ENCODE measurements around the gene FRMD1. TPM values are rescaled to one million over a fixed set of nuclear protein-coding genes. Genes with fewer than 3 reads are reported as not detected.
"Not testable (repeated sequence)": the region's sequence is repeated elsewhere in the genome, so short reads cannot be mapped to it uniquely, and the experiment has no call there.

Gene FRMD1
- total RNA-seq, 2 donors from 2014 or later = not detected

- no peaks in the 10 kb centered on the region for H3K36me3 ChIP-seq (replicated peaks in 1 of 2; ENCODE audit: insufficient read depth in 1 of 2, low read depth in 2 of 2)
- no peak for TF ChIP-seq POLR2A (IDR thresholded peaks at IDR 0.05)
- TF ChIP-seq CTCF (IDR thresholded peaks at IDR 0.05) = no peak
- WGBS, 2 donors = 75 to 81% methylated on average over 23 to 25 of the region's 26 CpGs
- H3K9me3 ChIP-seq = no peaks in the 10 kb centered on the region
- no peak overlapping the region for H3K4me3 ChIP-seq
- DNase-seq (no peak), ATAC-seq (no peak)
- H3K27ac ChIP-seq = no peak overlapping the region
- no peaks in the 10 kb centered on the region for H3K4me1 ChIP-seq
- intact Hi-C loops (cut with DNase I) = no loop called here
- H3K27me3 ChIP-seq = no peaks in the 10 kb centered on the region
Measured at GRCh38 chr6:168081858-168082546, 3.0 kb upstream of the FRMD1 start.

DNA sequence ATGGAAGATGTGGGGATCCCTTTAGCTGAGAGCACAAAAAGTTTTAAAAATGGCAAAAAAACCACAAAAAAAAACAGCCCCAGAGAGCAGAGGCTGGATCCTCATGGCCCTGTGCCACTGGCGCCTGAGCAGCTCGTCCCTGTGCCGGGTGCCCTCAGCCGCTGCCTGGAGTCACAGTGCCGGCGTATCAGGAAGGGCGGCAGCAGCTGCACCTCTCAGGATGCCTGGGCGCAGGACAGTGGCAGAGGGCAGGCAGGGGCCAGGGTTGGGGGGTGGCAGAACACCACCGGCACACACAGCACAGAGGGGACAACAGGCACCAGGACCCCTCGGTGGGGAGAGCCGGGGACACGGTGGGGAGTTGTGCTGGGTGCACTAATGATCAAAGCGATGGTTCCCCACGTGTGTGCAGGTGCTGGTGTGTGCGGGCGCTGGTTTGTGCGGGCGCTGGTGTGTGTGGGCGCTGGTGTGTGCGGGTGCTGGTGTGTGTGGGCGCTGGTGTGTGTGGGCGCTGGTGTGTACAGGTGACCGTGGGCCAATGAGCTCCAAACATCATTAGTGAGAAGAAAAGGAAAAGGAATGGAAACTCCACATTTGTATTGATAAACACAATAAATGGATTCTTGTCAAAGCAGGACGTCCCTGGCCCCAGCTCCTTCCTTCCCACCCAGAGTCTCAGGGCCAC lies 1.5 kb upstream of the FRMD1 start:
- ATAC-seq = no peak
- WGBS, 2 donors = 86 to 87% methylated on average over 19 to 23 of the region's 24 CpGs
- intact Hi-C loops (cut with DNase I) = no loop called here
- DNase-seq = no peak
- H3K27me3 ChIP-seq = no peaks in the 10 kb centered on the region
- no peaks in the 10 kb centered on the region for H3K36me3 ChIP-seq (replicated peaks in 1 of 2; ENCODE audit: insufficient read depth in 1 of 2, low read depth in 2 of 2)
- TF ChIP-seq CTCF (IDR thresholded peaks at IDR 0.05) = no peak
- no peak for TF ChIP-seq POLR2A (IDR thresholded peaks at IDR 0.05)
- H3K4me3 ChIP-seq = no peak overlapping the region
- H3K4me1 ChIP-seq = no peaks in the 10 kb centered on the region
- no peak overlapping the region for H3K27ac ChIP-seq
- H3K9me3 ChIP-seq = no peaks in the 10 kb centered on the region

GRCh38 chr6:168078175-168078942 lies 653 bp downstream of the FRMD1 start:
- Histone ChIP-seq H3K27me3 (no peaks in the 10 kb centered on the region), H3K36me3 (replicated peaks in 1 of 2; ENCODE audit: insufficient read depth in 1 of 2, low read depth in 2 of 2) (no peaks in the 10 kb centered on the region), H3K4me3 (no peak overlapping the region), H3K4me1 (no peaks in the 10 kb centered on the region), H3K27ac (no peak overlapping the region), H3K9me3 (no peaks in the 10 kb centered on the region)
- intact Hi-C loops (cut with DNase I) = no loop called here
- DNase-seq (no peak), ATAC-seq (no peak)
- 65 to 75% methylated on average over 16 to 17 of the region's 21 CpGs for WGBS, 2 donors
- TF ChIP-seq POLR2A (IDR thresholded peaks at IDR 0.05) (no peak), CTCF (IDR thresholded peaks at IDR 0.05) (no peak)

DNA sequence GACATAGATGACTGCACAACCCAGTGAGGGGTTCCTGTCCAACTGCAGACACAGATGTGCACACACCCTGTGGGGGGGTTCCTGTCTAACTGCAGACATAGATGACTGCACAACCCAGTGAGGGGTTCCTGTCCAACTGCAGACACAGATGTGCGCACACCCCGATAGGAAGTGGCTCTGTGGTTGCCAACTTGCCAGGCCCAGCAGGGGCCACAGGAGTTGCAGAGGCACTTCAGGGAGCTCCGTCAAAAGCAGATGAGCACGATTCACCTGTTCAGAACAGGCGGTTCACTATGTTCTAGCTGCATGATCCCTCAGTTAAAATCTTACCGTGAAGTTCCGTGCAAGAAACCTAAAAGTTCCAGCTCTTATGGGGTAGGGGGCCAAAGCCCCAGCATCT lies 1.6 kb downstream of the FRMD1 start:
- H3K9me3 ChIP-seq; H3K27ac ChIP-seq; ATAC-seq; H3K36me3 ChIP-seq (replicated peaks in 1 of 2; ENCODE audit: insufficient read depth in 1 of 2, low read depth in 2 of 2); intact Hi-C loops (cut with DNase I); DNase-seq; H3K4me3 ChIP-seq; H3K27me3 ChIP-seq; H3K4me1 ChIP-seq: not testable (repeated sequence)
- 88 to 91% methylated on average over 5 to 7 of the region's 7 CpGs for WGBS, 2 donors

GRCh38 chr6:168075787-168076202 lies 3.2 kb downstream of the FRMD1 start:
- TF ChIP-seq CTCF (IDR thresholded peaks at IDR 0.05) (no peak), POLR2A (IDR thresholded peaks at IDR 0.05) (no peak)
- H3K9me3 ChIP-seq = no peaks in the 10 kb centered on the region
- 88 to 90% methylated on average over 26 to 32 of the region's 34 CpGs for WGBS, 2 donors

More at GRCh38 chr6:168075787-168076202, 3.2 kb downstream of the FRMD1 start:
- H3K36me3 ChIP-seq (replicated peaks in 1 of 2; ENCODE audit: insufficient read depth in 1 of 2, low read depth in 2 of 2) = no peaks in the 10 kb centered on the region
- DNase-seq (no peak), ATAC-seq (no peak)
- no peak overlapping the region for H3K27ac ChIP-seq
- intact Hi-C loops (cut with DNase I) = no loop called here
- H3K4me1 ChIP-seq = no peaks in the 10 kb centered on the region
- H3K27me3 ChIP-seq = no peaks in the 10 kb centered on the region
- H3K4me3 ChIP-seq = no peak overlapping the region
